GM12878 (cell line): ENCODE results near the gene RNLS. TPM values are rescaled to one million over a fixed set of nuclear protein-coding genes. Genes with fewer than 3 reads are reported as not detected.
A peak's percentile ranks its signal among the peaks of the same experiment; 100 is the strongest.

Experiments used
- ATAC-seq: fragments of 200-7000 bp; cut with Tn5 transposase; 3 replicates; pipeline ENCODE4 v1.9.1; 2020; ENCODE audit warnings: mild to moderate bottlenecking, moderate library complexity
- BruUV-seq: library from RNA; stranded (reverse); fragments of 400-500 nt; replicated peaks from 2 replicates; lab custom pipeline; 2021; lab: Mats Ljungman, UMichigan
- CTCF ChIA-PET: fragments of 300-600 bp; sonication (Branson Sonifier 250); formaldehyde crosslinking; extraction: SDS; loops from one replicate; lab custom pipeline; 2021; ENCODE audit warnings: inconsistent platforms; lab: Yijun Ruan, JAX
- POLR2A ChIA-PET: fragments of 350-600 bp; formaldehyde crosslinking; extraction: SDS; loops from one replicate; lab custom pipeline; 2021; ENCODE audit warnings: inconsistent platforms; lab: Charles Lee
- RAD21 ChIA-PET: fragments of 300-600 bp; sonication (Branson Sonifier 250); formaldehyde crosslinking; loops from one replicate; lab custom pipeline; 2023; ENCODE audit warnings: antibody characterized with exemption; ENCODE audit not compliant: unreplicated experiment; lab: Charles Lee
- SMC1A ChIA-PET: fragments of 300-600 bp; sonication (Branson Sonifier 250); formaldehyde crosslinking; loops from one replicate; lab custom pipeline; 2023; ENCODE audit not compliant: unreplicated experiment, uncharacterized antibody; lab: Charles Lee
- DNase-seq: peaks from one replicate; pipeline ENCODE4 v3.0.0-alpha.2; 2011; ENCODE audit warnings: low read depth, low spot score
- FAIRE-seq: peaks from 3 replicates; lab custom pipeline; 2011; peaks lifted over from hg19 to GRCh38; lab: Jason Lieb, UNC
- H2AFZ ChIP-seq: 2 replicates; pipeline ENCODE4 v1.6.0; 2011; ENCODE audit warnings: low read depth, low read length, control low read depth; ENCODE audit not compliant: control insufficient read depth
- H3K27ac ChIP-seq: 2 replicates; pipeline ENCODE4 v1.5.1; 2011; ENCODE audit warnings: control low read depth; ENCODE audit not compliant: control insufficient read depth, insufficient read depth
- H3K27me3 ChIP-seq, 2 experiments: replicated peaks in 1 of 2; 2 replicates each; pipeline versions ENCODE4 v1.6.0 to v1.6.1; 2011; ENCODE audit warnings: low read length in 1 of 2; ENCODE audit not compliant: control insufficient read depth in 2 of 2, insufficient read depth in 2 of 2
- H3K36me3 ChIP-seq, 2 experiments: 2 replicates each; pipeline ENCODE4 v1.5.1; 2011; ENCODE audit warnings: low read length in 1 of 2; ENCODE audit not compliant: control insufficient read depth in 2 of 2, insufficient read depth in 2 of 2
- H3K4me1 ChIP-seq: 2 replicates; pipeline ENCODE4 v1.6.1; 2011; ENCODE audit warnings: mild to moderate bottlenecking, low read length, moderate library complexity, mixed read lengths; ENCODE audit not compliant: control insufficient read depth, insufficient read depth
- H3K4me2 ChIP-seq: 2 replicates; pipeline ENCODE4 v1.6.0; 2011; ENCODE audit warnings: control low read depth; ENCODE audit not compliant: control insufficient read depth, insufficient read depth
- H3K4me3 ChIP-seq: fragments of 200-600 bp; sonication (generic); 2 replicates; pipeline ENCODE4 v1.5.1; 2016
- H3K79me2 ChIP-seq: 2 replicates; pipeline ENCODE4 v1.6.0; 2011; ENCODE audit warnings: low read length; ENCODE audit not compliant: control insufficient read depth, insufficient read depth
- H3K9ac ChIP-seq: 2 replicates; pipeline ENCODE4 v1.8.0; 2011; ENCODE audit warnings: low read length, control low read depth, mixed read lengths; ENCODE audit not compliant: control insufficient read depth, insufficient read depth
- H3K9me3 ChIP-seq: replicated peaks from 3 replicates; pipeline ENCODE4 v1.5.1; 2011; ENCODE audit warnings: mild to moderate bottlenecking, low read length; ENCODE audit not compliant: control insufficient read depth, insufficient read depth
- H4K20me1 ChIP-seq: 2 replicates; pipeline ENCODE4 v1.6.0; 2011; ENCODE audit not compliant: control insufficient read depth, insufficient read depth
- BCL11A ChIP-seq: IDR thresholded peaks from 2 replicates; pipeline ENCODE4 v1.6.1; 2011; ENCODE audit warnings: low read depth, low read length
- CBX5 ChIP-seq: sonication (generic); IDR thresholded peaks from 2 replicates; pipeline ENCODE4 v1.6.1; 2016; ENCODE audit warnings: low read depth, moderate library complexity, mild to moderate bottlenecking, inconsistent platforms
- FOS ChIP-seq: IDR thresholded peaks from 3 replicates; pipeline ENCODE4 v1.6.1; 2011; ENCODE audit warnings: borderline replicate concordance; ENCODE audit not compliant: insufficient read length; ENCODE audit errors: extremely low read depth
- PAX5 ChIP-seq: IDR thresholded peaks from 2 replicates; pipeline ENCODE4 v1.6.1; 2011; ENCODE audit warnings: low read depth, low read length, borderline replicate concordance
- RUNX3 ChIP-seq: IDR thresholded peaks from 2 replicates; pipeline ENCODE4 v1.6.1; 2012; ENCODE audit warnings: low read length, inconsistent platforms
- SMAD5 ChIP-seq: IDR thresholded peaks from 2 replicates; pipeline ENCODE4 v1.6.1; 2016; ENCODE audit warnings: antibody characterized with exemption, low read depth
- SP1 ChIP-seq: IDR thresholded peaks from one replicate; pipeline ENCODE4 v1.6.1; 2011; ENCODE audit warnings: low read depth, low read length
- SPI1 ChIP-seq: IDR thresholded peaks from 2 replicates; pipeline ENCODE4 v1.6.1; 2011; ENCODE audit warnings: low read depth, mild to moderate bottlenecking, low read length, moderate library complexity, borderline replicate concordance; ENCODE audit not compliant: insufficient read depth
- SREBF2 ChIP-seq: IDR thresholded peaks from 2 replicates; pipeline ENCODE4 v1.6.1; 2012; ENCODE audit warnings: mild to moderate bottlenecking, low read length
- ZNF217 ChIP-seq: fragments of 450-650 bp; IDR thresholded peaks from 2 replicates; pipeline ENCODE4 v1.6.1; 2017; ENCODE audit warnings: antibody characterized with exemption, mild to moderate bottlenecking
- WGBS: methylation state at CpG from one replicate; pipeline ENCODE4 v1.1.6; 2016; ENCODE audit warnings: low lambda C conversion rate; ENCODE audit not compliant: insufficient replicate concordance, insufficient coverage; ENCODE audit errors: missing lambda C conversion rate; 5-methylcytosine and 5-hydroxymethylcytosine counted together
- in situ Hi-C: fragments of 300-500 bp; cut with MboI; formaldehyde crosslinking; loops from 9 replicates; pipeline ENCODE4 v1.14.3; 2018; ENCODE audit warnings: mixed read lengths
- intact Hi-C: fragments of 100-400 bp; cut with micrococcal nuclease; formaldehyde crosslinking; loops from one replicate; pipeline ENCODE4 v1.14.2; 2022; ENCODE audit not compliant: unreplicated experiment
- polyA plus RNA-seq, 11 experiments: library from polyadenylated mRNA; depleted of rRNA in 4 of 11; unstranded in 6 of 11; stranded (reverse) in 5 of 11; fragments of >200 nt; fragmentation: Nextera tagmentation in 4 of 11; fragmentation: Illumina TruSeq in 1 of 11; extraction: Ambion mirVana in 4 of 11; extraction: Trizol in 1 of 11; gene quantifications; 1 replicate in 1 of 11; 2 replicates in 10 of 11; pipeline versions ENCODE4 v1.2.1 to v1.2.3, GENCODE V29; 2011 to 2016; ENCODE audit warnings: inconsistent platforms in 2 of 11, missing spikeins in 2 of 11, low read depth in 1 of 11
- total RNA-seq, 4 experiments: library from RNA; depleted of rRNA in 3 of 4; stranded (reverse); fragments of >200 nt in 3 of 4; fragmentation: Illumina TruSeq in 1 of 4; extraction: Trizol in 1 of 4; gene quantifications; 2 replicates each; pipeline versions ENCODE4 v1.2.1 to v1.2.3, GENCODE V29; 2013 to 2021

The RNLS gene
- total and polyA plus RNA-seq, 10 of the 15 experiments (the other 5 are each of a cell fraction or from before 2014, with no cell fraction given), result 3.4 to 6.7 (median 4.6) TPM

GRCh38 chr10:88311264-88311663 lies 271.9 kb downstream of the RNLS start:
- FAIRE-seq (no peak), DNase-seq (no peak), ATAC-seq (no peak)
- no peak overlapping the region for H3K4me3 ChIP-seq
- in situ Hi-C loops (no loop called here), intact Hi-C loops (no loop called here)
- peak; percentile 51 for TF ChIP-seq RUNX3
- TF ChIP-seq SPI1, result peak; percentile 81
- TF ChIP-seq SREBF2, result no peak
- TF ChIP-seq SP1, result no peak
- no peak for TF ChIP-seq ZNF217
- RAD21 ChIA-PET, result interaction anchor here (1.1 to 1.9 kb wide), 2 partner anchors 18 to 75 kb away, joined by 4 to 12 read pairs; no protein-coding TSS in a partner anchor
- POLR2A ChIA-PET, result interaction anchor here (0.6 to 0.9 kb wide), 5 partner anchors 9 to 393 kb away, joined by 3 to 4 read pairs (median 3); no protein-coding TSS in a partner anchor
- no peaks in the 10 kb centered on the region; the same call in 1 of the 3 replicates for H3K9me3 ChIP-seq
- SMC1A ChIA-PET, result interaction anchor here (0.9 to 9.3 kb wide), 5 partner anchors 18 to 203 kb away, joined by 3 to 61 read pairs (median 5); no protein-coding TSS in a partner anchor
- no peaks in the 10 kb centered on the region for H3K79me2 ChIP-seq
- no peak overlapping the region for H3K27ac ChIP-seq
- H3K9ac ChIP-seq, result no peak overlapping the region
- no peaks in the 10 kb centered on the region for H3K36me3 ChIP-seq
- CTCF ChIA-PET, result interaction anchor here (1.1 to 2.2 kb wide), 5 partner anchors 11 to 78 kb away, joined by 3 to 13 read pairs (median 3); no protein-coding TSS in a partner anchor
- H2AFZ ChIP-seq, result no peak overlapping the region
- H4K20me1 ChIP-seq, result no peaks in the 10 kb centered on the region
- no peak overlapping the region for H3K4me2 ChIP-seq
- H3K27me3 ChIP-seq, result no peaks in the 10 kb centered on the region
- no peaks in the 10 kb centered on the region; the same call in 1 of the 2 replicates for H3K4me1 ChIP-seq
- 14% methylated on average over 1 of the region's 1 CpG for WGBS
- no TSS peak for BruUV-seq

GRCh38 chr10:88309365-88309764 lies 273.8 kb downstream of the RNLS start:
- FAIRE-seq (no peak), DNase-seq (no peak), ATAC-seq (no peak)
- POLR2A ChIA-PET, result interaction anchor here (1.4 kb wide), 1 partner anchor 16 kb away, joined by 4 read pairs; no protein-coding TSS in a partner anchor
- H3K27me3 ChIP-seq, result no peaks in the 10 kb centered on the region
- no peaks in the 10 kb centered on the region for H3K36me3 ChIP-seq
- H4K20me1 ChIP-seq, result no peaks in the 10 kb centered on the region
- H3K9ac ChIP-seq, result no peak overlapping the region
- RAD21 ChIA-PET, result interaction anchor here (1.0 to 1.4 kb wide), 2 partner anchors 75 to 80 kb away, joined by 3 to 4 read pairs; no protein-coding TSS in a partner anchor
- H2AFZ ChIP-seq, result no peak overlapping the region
- no peaks in the 10 kb centered on the region; the same call in 1 of the 3 replicates for H3K9me3 ChIP-seq
- no TSS peak for BruUV-seq
- 95% methylated on average over 3 of the region's 3 CpGs for WGBS
- H3K4me1 ChIP-seq, result no peaks in the 10 kb centered on the region; the same call in 1 of the 2 replicates
- intact Hi-C loops (no loop called here), in situ Hi-C loops (no loop called here)
- SMC1A ChIA-PET, result interaction anchor here (1.2 to 9.3 kb wide), 4 partner anchors 8 to 78 kb away, joined by 3 to 61 read pairs (median 26); no protein-coding TSS in a partner anchor
- no peak overlapping the region for H3K4me2 ChIP-seq
- H3K79me2 ChIP-seq, result no peaks in the 10 kb centered on the region
- no peak for TF ChIP-seq CBX5
- TF ChIP-seq SPI1, result 0 out of 2 replicates have a peak, but pooled peaks have one; percentile 12
- no peak for TF ChIP-seq PAX5
- no peak for TF ChIP-seq BCL11A
- TF ChIP-seq FOS, result no peak
- no peak for TF ChIP-seq SMAD5
- H3K27ac ChIP-seq, result no peak overlapping the region
- CTCF ChIA-PET, result interaction anchor here (2.0 kb wide), 1 partner anchor 20 kb away, joined by 4 read pairs; no protein-coding TSS in a partner anchor
- no peak overlapping the region for H3K4me3 ChIP-seq
